GM18508 (cell line): Measurements from ENCODE around the gene PCNX1.

Source experiments
- ATAC-seq: cut with Tn5 transposase; IDR thresholded peaks from one replicate; pipeline ENCODE4 v1.9.1; 2021; ENCODE audit warnings: moderate number of reproducible peaks; ENCODE audit not compliant: insufficient read depth, unreplicated experiment

Gene PCNX1

DNA sequence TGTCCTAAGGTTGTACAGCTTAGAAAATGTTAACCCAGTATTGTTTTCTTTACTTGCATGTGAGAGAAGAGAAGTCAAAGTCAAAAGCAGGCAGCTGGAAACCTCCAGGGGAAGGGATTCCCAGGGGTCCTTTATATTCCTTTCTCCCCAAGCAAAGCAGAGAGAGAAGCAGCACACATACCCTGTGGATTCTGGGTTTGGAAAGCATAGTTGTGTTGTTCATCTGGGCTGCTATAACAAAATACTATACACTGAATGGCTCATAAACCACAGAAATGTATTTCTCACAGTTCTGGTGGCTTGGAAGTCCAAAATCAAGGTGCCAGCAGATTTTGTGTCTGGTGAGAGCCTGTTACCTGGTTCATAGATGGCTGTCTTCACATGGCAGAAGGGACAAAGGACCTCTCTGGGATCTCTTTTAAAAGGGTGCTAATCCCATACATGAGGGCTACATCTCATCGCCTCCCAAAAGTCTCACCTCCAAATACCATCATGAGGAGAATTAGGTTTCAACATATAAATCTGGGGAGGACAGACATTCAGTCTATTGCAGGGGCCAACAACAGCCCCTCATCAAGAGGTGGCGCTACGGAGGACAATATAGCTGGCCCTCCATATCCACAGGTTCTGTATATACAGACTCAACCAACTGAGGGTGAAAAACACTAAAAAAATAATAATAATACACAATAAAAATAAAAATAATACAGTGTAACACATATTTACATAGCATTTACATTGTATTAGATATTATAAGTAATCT lies 19.3 kb upstream of the PCNX1 start:
- ATAC-seq, result no peak

DNA sequence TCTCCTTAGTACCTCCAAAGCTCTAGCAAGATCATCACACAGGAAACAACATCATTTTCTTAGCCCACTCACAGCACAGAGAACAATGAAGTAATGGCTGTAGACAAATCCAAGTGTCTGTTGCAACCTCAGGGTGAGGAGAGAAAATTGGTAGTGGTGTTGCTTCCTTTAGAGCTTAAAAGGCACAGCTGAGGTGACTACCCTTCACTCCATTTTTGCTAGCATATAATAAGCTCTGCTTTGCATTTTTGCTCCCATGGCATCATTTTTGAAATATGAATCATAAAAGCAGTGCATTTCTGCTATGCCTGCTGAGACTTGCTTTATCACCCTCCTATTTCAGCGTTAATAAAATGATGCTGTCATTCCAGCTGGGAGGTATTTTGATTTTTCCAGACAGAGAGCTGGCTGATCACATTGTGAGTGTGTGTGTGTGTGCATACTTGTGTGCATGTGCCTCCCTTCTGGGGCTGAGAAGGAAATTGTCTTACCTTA lies 18.5 kb upstream of the PCNX1 start:
- ATAC-seq, result no peak

DNA sequence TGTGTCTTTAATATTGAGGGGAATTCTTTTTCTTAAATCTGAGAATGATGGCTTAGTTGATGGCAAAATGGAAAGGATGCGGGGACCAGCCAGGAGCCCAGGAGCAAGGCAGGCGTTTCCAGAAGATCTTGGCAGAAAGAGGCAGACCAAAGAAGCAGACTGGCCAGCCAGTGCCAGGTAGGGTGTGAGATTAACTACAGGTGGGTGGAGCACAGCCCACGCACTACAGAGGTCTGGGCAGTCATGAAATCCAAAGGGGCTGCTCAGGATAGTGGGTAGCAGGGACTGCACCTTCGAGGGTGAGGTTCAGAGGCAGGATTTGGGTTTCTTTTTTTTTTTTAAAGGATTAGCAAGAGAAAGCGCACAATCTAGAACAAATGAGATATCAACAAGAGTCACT lies 17.7 kb upstream of the PCNX1 start:
- ATAC-seq, result no peak

DNA sequence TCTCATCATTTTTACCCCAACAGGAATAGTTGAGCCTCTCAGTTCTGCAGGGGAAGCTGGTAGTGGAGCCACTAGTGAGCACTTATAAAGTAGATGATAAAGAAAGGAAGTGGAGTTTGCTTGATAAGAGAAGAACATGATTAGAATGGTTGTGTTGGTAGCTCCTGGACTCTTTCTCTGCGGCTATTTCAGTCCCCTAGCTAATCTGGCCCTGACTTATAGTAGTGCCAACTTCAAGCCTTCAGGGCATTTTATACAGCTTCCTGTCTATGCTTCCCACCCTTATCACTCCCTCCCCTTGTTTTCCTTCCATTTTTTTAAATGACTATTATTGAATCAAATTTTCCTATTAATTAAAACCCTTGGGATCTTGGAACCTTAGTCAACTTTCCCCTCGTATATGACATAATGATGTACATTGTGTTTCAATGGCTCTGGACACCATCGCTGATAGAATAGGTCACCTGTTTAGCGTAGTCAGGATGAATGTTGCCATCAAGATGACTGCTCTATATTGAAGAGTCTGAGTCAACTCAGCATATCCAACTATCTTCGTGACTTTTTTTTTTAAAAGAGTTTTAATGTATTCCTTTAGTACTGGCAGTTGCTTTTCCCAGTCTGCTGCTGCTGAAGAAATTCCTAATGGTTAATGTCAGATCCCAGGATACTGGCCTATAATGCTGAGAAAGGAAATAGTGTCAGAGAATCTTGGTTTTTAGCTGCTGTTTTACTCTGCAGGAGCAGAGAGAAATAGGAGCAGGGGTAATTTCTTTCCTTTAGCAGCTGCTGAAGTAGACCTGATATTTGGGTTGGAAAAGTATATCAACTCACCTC lies 16.2 kb upstream of the PCNX1 start:
- ATAC-seq, result no peak

DNA sequence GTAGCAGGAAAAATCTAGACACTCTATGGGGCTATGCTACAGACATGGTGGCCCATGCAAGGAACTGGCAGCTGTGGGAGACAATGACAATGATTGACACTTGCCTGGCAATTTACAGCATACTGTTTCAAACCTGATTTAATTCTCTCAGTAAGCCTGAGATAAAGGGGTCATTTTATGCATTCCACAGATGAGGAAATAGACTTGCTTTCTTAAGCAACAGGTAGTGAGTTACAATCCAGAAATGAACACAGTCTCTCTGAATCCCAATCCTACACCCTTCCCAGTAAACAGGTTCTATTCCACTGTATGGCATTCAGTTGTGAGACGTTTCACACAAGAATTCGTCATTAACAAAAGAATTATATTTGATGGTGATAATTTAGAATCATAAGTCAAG lies 15.5 kb upstream of the PCNX1 start:
- ATAC-seq, result no peak

DNA sequence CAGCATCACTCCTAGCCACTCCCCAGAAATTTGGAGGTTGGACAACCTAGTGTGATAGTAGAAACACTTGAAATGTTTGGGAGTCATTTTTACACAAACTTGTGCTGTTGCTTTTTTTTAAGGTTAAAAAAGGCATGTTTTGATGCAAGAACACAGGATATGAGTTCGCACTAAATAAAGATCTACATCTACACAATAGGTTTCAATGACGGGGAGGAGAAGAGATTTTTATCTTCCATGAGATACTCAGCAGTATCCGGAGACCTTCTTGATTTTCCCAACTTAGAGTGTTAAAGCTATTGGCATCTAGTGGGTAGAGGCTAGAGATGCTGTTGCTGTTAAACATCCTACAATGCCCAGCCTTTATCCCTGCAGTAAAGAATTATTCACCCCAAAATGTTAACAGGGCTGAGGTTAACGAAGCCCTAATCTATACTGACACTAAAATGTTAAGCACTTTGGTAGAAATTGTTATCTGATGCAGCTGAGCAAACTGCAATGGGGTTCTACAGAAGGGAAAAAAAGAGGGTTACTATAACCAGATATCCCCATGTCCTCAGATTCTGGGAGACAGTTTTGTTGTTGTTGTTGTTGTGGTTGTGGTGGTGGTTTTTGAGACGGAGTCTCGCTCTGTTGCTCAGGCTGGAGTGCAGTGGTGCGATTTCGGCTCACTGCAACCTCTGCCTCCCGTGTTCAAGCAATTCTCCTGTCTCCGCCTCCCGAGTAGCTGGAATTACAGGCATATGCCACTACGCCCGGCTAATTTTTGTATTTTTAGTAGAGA lies 14.0 kb upstream of the PCNX1 start:
- ATAC-seq, result no peak

- no peak for ATAC-seq
Observed at GRCh38 chr14:70893858-70894291, 13.4 kb upstream of the PCNX1 start.

DNA sequence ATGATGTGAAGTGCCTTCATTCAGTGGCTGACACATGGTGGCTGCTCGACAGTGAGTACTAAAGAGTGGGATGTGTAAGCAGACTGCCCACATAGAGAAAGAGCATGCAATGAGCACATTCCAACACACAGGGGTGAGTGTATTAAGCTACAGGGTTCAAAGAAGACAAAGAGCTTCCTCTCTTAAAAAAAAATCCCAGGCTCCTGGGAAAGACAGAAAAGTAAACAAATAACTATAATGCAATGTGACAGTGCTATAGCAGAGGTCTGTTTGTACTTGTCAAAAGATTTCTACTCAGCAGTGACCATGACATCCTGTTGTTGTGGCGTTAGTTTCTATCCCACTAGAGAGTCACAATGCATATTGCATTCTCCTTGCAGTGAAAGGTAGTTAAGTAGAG lies 12.4 kb upstream of the PCNX1 start:
- no peak for ATAC-seq

DNA sequence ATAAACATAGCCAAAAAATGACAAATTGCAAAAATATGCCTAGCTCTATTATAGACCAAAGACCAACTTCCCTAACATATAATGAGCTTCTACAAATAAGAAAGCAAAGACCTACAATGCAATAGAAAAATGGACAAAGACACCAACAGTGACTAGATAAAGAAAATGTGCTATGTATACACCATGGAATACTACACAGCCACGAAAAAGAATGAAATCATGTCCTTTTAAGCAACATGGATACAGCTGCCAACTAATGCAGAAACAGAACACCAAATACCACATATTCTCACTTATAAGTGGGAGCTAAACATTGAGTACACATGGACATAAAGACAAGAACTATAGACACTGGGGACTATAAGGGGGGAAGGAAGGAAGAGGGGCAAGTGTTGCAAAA lies 10.9 kb upstream of the PCNX1 start:
- no peak for ATAC-seq

DNA sequence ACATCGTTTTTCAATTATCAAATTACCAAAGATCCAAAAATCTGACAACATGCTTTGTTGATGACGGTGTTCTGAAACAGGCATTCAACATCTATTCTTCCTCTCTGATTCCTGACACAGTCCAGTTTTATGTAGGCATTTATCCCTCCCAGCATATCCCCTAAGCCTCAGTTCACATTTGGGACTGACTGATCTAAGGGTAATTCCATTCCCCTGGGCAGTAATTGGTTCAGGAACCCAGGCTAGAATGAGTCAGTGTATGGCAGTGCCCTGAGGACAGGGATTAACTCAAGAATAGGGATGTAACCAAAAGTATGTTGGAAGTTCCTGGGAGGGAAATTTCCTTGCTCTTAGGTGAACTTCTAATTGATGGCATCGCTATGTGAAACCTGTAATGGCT lies 10.3 kb upstream of the PCNX1 start:
- ATAC-seq, result no peak

- ATAC-seq, result no peak
Observed at GRCh38 chr14:70897464-70897863, 9.8 kb upstream of the PCNX1 start.

GRCh38 chr14:70898111-70898745 lies 9.0 kb upstream of the PCNX1 start:
- ATAC-seq, result no peak

- no peak for ATAC-seq
Observed at GRCh38 chr14:70901269-70901668, 6.0 kb upstream of the PCNX1 start.

GRCh38 chr14:70902184-70902583 lies 5.1 kb upstream of the PCNX1 start:
- ATAC-seq, result no peak

GRCh38 chr14:70904373-70904772 lies 2.9 kb upstream of the PCNX1 start:
- ATAC-seq, result no peak

DNA sequence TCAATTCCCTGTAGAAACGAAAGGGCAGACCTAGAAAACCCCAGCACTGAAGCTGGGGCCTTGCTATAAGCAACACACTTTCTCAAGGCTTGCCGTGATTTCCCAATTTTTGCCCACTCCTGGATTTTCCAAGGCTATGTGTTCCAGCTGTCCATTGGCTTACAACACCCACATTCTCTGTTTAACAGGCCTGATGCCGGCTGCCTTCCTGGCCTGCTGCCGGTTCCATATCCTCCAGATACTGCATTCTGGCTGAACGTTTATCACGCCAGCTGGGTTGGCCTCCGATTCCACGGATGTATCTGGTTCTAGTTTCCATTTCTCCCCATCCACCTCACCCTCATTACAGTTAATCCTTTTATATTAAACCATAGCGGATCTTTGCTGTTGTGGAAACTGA lies 2.0 kb upstream of the PCNX1 start:
- ATAC-seq, result no peak

- no peak for ATAC-seq
Observed at GRCh38 chr14:70906793-70907175, 475 bp upstream of the PCNX1 start.

GRCh38 chr14:70907996-70908934 lies 1.0 kb downstream of the PCNX1 start:
- no peak for ATAC-seq

DNA sequence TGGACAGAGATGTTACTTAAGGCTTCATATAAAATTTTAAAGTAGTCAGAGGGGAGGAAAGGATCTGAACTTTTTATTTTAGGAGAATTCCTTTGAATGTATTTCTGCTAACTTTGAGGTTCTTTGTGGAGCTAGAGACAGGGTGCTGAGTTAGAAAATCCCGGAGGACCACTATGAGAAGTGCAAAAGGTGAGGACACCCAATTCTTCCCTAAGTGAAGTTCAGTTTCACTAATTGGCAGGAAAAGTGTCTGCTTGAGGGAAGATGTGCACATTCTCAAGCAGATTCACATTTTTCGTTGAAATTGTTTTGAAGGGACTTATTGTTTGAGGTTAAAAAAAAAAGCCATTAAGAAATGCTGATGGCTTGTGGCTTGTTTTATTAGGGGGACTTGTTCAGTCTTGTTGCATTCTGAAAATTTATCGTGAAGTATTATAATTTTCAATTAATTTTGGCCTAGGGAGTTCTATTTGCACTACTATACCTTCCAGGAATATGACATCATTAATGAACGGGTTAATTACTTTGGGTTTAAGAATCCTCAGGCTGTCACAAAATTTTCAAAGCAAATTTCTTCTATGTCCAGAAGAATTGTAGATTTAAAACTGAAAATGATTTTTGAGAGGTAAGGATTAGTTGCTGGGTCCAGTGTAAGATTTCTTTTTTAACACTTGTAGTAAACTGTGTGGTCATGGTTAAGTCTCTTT lies 1.8 kb downstream of the PCNX1 start:
- ATAC-seq, result no peak
